Stimulated activated CD8-positive, alpha-beta memory T cell treated with anti-CD3 and anti-CD28 coated beads, Interleukin-12 subunit alpha, Interleukin-12 subunit beta, amount 100 ng/mL, for 4 hours (primary cell): ENCODE data around the gene SLC8A2.

Source experiments
- DNase-seq: peaks from one replicate; pipeline ENCODE4 v3.0.0-alpha.2; 2020; ENCODE audit warnings: low read depth

Gene SLC8A2

GRCh38 chr19:47459477-47459876, 12.2 kb downstream of the SLC8A2 start:
- DNase-seq = no peak

DNA sequence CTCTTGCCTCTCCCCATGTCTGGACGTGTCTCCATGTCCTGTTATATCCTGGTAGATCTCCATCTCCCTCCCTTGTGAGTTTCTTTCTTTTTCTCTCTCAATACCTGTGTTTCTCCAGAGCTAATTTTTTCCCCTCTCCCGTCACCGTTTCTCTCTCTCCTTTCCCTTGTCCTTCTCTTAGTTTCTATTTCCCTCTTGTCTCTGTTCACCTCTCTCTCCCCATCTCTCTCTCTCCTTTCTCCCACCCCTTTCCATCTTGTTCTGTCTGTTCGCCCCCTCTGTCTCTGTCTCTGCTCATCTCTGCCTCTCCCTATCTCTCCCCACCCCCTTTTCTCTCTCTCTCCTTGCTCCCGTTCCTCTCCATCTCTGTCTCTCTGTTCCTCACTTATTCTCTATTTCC, 13.0 kb downstream of the SLC8A2 start:
- no peak for DNase-seq

DNA sequence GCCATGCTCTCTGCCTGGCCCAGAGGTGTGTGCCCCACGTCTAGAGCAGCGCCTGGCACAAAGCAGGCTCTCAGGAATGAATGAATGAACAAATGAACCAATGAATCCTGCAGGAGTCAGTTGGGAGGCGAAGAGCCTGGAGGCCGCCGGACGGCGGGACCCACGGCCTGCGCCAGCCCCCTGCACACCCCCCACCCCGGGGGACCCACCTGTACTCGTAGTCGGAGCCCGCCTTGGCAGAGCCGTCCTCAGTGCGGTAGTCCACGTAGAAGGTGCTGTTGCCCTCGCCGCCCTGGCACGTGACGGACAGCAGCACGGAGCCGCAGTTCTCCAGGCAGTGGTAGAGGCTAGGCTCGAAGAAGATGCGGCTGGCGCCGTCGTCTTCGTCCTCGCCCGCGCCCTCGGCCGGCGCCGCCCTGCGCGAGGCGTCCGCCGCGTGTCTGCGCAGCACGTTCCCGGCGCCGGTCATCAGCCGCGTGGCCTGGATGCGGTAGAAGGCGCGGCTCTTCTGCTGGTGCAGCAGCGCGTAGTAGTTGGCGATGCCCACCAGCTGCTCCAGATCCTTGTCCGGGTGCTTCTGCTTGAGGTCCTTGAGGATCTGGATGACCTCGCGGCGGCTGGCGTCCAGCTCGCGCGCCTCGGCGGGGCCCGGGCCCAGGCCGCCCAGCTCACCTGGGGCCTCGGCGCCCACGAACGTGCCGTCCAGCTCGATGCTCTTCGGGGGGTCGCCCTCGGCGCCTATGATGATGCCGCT, 14.8 kb downstream of the SLC8A2 start:
- no peak for DNase-seq

- no peak for DNase-seq
These were observed 21.2 kb downstream of the SLC8A2 start for GRCh38 chr19:47450478-47450877.

DNA sequence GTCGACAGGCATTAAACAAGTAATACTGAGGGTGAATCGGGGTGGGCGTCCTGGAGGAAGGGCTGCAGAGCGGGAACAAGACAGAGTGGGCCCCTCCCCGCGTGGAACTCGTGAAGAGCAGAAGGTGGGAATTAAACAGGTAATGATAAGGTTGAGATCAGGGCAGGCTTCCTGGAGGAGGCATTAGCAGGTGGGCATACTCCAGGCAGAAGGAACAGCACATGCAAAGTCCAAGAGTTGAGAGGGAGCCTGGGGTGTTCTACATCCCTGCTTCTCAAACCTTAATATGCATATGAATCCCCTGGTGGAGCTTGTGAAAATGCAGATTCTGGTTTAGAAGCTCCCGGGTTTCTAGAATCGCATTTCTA, 23.3 kb downstream of the SLC8A2 start:
- no peak for DNase-seq

- DNase-seq = no peak
These were observed 24.0 kb downstream of the SLC8A2 start for GRCh38 chr19:47447470-47448359.

- DNase-seq = no peak
These were observed 24.9 kb downstream of the SLC8A2 start for GRCh38 chr19:47446534-47447469.

GRCh38 chr19:47445937-47446402, 25.7 kb downstream of the SLC8A2 start:
- DNase-seq = peak; percentile 62

GRCh38 chr19:47445527-47445926, 26.2 kb downstream of the SLC8A2 start:
- DNase-seq = no peak

DNA sequence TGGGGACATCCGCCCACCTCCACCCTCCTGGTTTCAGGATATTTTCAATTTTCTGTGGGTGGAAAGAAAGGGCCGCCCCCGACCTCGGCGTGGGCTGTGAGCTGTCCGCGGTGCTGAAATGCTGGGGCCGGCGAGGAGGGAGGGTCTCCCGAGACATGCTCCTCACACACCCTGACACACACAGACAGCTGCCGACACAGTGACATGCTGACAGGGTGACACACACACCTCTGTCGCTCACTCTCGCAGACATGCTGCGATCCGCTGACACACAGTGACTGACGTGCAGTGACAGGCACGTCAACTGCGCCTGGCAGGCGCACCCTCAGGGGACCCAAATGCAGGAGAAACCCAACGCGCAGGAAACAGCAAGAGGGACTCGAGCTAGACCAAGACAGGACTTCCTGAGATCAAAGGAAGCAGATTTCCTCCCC, 27.3 kb downstream of the SLC8A2 start:
- no peak for DNase-seq

DNA sequence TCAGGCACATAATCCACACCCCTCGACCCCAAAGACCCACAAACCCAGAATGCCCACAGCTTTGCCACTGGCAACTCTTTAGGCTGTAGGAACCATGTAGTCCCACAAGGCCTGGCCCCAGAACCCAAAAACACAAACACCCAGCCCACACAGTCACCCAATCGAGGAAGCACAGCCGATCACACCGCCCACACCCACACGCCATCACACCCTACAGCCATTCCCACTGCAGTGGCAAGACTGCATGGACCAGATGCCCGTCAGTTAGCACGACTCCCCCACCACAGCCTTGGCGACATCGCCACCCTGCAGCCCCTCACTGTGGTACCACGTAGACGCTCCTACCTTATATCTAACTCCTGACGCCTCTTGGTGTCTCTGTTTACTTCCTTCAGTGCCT, 28.4 kb downstream of the SLC8A2 start:
- DNase-seq = no peak

DNA sequence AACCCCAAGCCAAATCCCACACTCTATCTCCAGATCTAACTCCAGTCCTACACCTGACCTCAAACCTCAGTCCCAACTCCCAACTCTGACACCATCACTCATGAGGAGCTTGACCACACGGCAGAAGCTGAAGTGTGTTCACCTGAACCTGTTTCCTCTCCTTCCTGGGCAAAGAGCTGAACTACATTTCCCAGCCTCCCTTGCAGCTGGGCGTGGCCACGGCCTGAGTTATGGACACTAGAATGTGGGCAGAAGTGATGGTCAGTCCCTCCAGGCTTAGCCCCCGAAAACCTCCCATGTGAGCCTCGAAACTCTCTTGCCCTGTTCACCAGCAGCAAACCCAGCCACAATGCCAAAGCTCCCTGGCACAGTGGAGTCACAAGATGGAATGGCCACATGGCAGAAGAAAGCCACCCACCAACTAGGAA, 32.9 kb downstream of the SLC8A2 start:
- DNase-seq = no peak

DNA sequence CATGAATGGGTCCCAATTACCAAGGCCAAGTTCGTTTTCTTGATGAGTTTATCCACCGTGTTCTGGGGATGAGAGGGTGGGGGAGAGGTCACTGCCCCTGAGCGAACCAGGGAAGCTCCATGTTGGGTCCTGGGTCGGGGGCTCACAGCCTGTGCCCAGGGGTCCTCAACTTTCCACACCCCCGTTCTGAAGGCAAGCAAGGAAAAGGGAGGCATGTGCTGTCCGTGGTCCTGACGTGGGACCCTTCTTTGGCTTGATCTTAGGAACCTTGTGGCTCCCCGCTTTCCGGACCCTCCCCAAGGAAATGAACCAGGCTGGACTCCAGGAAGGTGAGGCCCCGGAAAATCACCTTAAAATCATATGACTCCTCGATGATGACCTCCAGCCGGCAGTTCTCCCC, 34.2 kb downstream of the SLC8A2 start:
- DNase-seq = no peak

DNA sequence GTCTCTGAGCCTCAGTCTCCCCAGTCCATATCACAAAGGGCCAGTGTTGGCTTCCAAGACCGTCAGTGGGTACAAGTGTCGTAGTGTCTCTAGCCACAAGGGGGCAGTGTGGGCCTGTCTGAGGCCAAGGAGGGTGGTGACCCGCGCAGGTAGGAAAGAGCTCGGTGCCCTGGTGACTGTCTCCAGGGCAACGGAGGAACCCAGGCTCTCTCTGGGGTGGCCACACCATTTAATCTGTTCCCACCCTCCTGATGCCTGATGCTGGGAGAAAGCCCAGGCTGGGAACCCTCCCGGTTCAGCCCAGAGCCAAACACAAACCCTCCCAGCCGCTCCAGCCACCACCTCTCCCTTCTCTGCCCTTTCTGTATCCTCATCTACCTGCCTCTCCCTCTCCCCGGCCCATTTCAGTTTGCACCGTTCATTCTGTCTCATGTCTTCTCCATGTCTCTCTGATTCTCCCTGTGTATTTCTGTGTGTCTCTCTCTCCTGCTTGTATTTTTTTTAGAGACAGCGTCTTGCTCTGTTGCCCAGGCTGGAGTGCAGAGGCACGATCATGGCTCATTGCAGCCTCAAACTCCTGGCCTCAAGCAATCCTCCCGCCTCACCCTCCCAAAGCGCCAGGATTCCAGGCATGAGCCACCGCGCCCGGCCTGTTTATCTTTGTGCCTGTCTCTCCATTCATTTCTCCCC, 34.8 kb downstream of the SLC8A2 start:
- peak; percentile 63 for DNase-seq

- DNase-seq = no peak
These were observed 35.7 kb downstream of the SLC8A2 start for GRCh38 chr19:47435883-47436417.

DNA sequence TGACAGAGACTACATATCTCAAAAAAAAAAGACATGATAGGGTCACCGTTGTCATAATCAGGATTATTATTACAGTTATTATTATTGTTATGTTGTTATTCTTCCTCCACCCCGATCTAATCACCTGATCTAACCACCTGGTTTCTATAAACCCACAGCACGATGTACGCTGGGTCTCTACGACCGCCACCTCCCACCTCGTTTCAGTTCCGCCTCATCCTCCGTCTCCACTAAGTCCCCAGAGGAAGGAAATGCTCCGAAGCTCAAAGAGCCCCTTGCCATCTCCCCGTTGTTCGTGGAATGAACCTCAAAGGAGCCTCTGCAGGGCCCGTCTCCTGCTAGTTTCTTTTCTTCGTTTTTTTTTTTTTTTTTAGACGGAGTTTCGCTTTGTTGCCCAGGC, 36.5 kb downstream of the SLC8A2 start:
- no peak for DNase-seq

- no peak for DNase-seq
These were observed 37.6 kb downstream of the SLC8A2 start for GRCh38 chr19:47434088-47434487.

DNA sequence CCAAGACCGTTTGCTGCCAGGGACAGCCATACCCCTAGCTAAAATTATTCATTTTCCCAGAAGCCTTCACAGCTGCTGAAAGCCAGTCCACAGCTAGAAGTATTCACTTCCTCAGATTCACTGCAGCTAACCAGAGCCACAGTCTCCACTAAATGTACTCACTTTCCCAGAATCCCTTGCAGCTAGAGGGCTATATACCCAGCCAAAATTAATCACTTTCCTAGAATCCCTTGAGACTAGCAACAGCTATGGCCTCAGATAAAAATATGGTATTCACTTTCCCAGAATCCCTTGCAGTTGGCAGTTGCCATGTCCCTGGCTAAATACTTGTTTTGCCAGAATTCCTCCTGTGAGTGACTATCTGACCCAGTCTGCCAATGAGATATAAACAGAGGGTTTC, 38.6 kb downstream of the SLC8A2 start:
- no peak for DNase-seq

- DNase-seq = no peak
These were observed 39.2 kb downstream of the SLC8A2 start for GRCh38 chr19:47432499-47432898.

DNA sequence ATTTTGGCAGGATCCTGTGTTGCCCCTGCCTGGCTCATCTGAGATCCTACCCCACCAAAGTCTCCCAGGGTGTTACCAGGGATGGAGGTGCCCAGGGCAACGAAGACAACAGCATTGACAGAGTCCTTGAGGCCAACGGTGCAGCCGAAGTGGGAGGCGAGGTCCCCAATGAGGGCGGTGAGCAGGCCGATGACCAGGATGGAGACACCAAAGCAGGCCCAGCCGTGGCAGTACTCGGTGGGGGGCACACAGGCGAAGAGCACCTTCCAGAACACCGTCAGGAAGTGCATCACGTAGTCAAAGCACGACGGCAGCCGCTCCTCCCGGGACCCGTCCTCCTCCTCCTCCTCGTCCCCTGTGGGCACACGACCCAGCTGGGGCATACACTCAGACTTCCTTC, 39.6 kb downstream of the SLC8A2 start:
- DNase-seq = no peak
